ENCODE measurements around the gene EEF1B2.

EEF1B2 gene

GRCh38 chr2:206201075-206201848, 41.6 kb downstream of the EEF1B2 start:
- TF ChIP-seq EZH2phosphoT487 (IDR thresholded peaks at IDR 0.05; ENCODE audit: borderline replicate concordance), result no peak
- TF ChIP-seq, protein P1, sequence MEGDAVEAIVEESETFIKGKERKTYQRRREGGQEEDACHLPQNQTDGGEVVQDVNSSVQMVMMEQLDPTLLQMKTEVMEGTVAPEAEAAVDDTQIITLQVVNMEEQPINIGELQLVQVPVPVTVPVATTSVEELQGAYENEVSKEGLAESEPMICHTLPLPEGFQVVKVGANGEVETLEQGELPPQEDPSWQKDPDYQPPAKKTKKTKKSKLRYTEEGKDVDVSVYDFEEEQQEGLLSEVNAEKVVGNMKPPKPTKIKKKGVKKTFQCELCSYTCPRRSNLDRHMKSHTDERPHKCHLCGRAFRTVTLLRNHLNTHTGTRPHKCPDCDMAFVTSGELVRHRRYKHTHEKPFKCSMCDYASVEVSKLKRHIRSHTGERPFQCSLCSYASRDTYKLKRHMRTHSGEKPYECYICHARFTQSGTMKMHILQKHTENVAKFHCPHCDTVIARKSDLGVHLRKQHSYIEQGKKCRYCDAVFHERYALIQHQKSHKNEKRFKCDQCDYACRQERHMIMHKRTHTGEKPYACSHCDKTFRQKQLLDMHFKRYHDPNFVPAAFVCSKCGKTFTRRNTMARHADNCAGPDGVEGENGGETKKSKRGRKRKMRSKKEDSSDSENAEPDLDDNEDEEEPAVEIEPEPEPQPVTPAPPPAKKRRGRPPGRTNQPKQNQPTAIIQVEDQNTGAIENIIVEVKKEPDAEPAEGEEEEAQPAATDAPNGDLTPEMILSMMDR (conservative IDR thresholded peaks at IDR 0.05; ENCODE audit: low read length), result no peak
- H3K4me3 ChIP-seq (ENCODE audit: low read length, poor library complexity, severe bottlenecking), result no peak overlapping the region

DNA sequence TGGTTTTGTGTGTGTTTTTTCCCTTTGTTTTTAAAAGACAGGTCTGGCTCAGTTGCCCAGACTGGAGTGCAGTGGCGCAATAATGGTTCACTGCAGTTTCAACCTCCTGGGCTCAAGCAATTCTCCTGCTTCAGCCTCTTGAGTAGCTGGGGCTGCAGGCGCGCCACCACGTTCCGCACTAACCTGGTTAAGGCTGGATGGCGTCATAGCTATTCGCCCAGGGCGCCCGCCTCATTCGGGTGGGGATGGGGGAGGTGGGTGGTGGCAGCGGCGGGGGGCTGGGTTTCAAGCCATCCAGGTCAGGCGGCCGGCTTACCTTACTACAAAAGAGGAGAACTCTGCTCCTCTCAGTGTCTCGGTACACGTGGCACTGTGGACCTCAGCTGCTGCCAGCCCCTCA, 42.8 kb downstream of the EEF1B2 start:
- H3K79me2 ChIP-seq (ENCODE audit: insufficient read depth, low read length), result no peaks in the 10 kb centered on the region
- TF ChIP-seq, protein P1 (conservative IDR thresholded peaks at IDR 0.05; ENCODE audit: low read length), result no peak
- no peak for TF ChIP-seq EZH2phosphoT487 (IDR thresholded peaks at IDR 0.05; ENCODE audit: borderline replicate concordance)
- no peaks in the 10 kb centered on the region for H3F3A ChIP-seq (ENCODE audit: low read depth)
- H3K36me3 ChIP-seq (ENCODE audit: insufficient read depth, low read length), result no peaks in the 10 kb centered on the region
- no peak overlapping the region for H3K9ac ChIP-seq (ENCODE audit: low read depth, low read length, poor library complexity, severe bottlenecking)
- peaks cover 6% of the 10 kb centered on the region for H3K27me3 ChIP-seq (ENCODE audit: insufficient read depth, low read length, poor library complexity, severe bottlenecking)
- no peaks in the 10 kb centered on the region for H4K20me1 ChIP-seq (ENCODE audit: insufficient read depth, low read length, poor library complexity, severe bottlenecking)
- no peaks in the 10 kb centered on the region for H3K9me3 ChIP-seq (ENCODE audit: insufficient read depth, low read depth, low read length)
- no peaks in the 10 kb centered on the region for H3K9me2 ChIP-seq (replicated peaks; ENCODE audit: low read depth, low read length)
- H3K4me2 ChIP-seq (ENCODE audit: low read depth, low read length, poor library complexity, severe bottlenecking), result no peak overlapping the region
- peaks cover 3% of the 10 kb centered on the region for H3K4me1 ChIP-seq (ENCODE audit: insufficient read depth, low read length, poor library complexity, severe bottlenecking)
- H3K4me3 ChIP-seq (ENCODE audit: low read length, poor library complexity, severe bottlenecking), result no peak overlapping the region
- no peak overlapping the region for H2AFZ ChIP-seq (ENCODE audit: low read length)

More at GRCh38 chr2:206201075-206201848, 41.6 kb downstream of the EEF1B2 start:
- H3K27me3 ChIP-seq (ENCODE audit: insufficient read depth, low read length, poor library complexity, severe bottlenecking), result peaks cover 6% of the 10 kb centered on the region
- H3K9me2 ChIP-seq (replicated peaks; ENCODE audit: low read depth, low read length), result no peaks in the 10 kb centered on the region
- H3K4me2 ChIP-seq (ENCODE audit: low read depth, low read length, poor library complexity, severe bottlenecking), result no peak overlapping the region
- no peaks in the 10 kb centered on the region for H4K20me1 ChIP-seq (ENCODE audit: insufficient read depth, low read length, poor library complexity, severe bottlenecking)
- no peak overlapping the region for H2AFZ ChIP-seq (ENCODE audit: low read length)
- peaks cover 3% of the 10 kb centered on the region for H3K4me1 ChIP-seq (ENCODE audit: insufficient read depth, low read length, poor library complexity, severe bottlenecking)
- no peaks in the 10 kb centered on the region for H3K36me3 ChIP-seq (ENCODE audit: insufficient read depth, low read length)
- H3K9ac ChIP-seq (ENCODE audit: low read depth, low read length, poor library complexity, severe bottlenecking), result no peak overlapping the region
- H3K9me3 ChIP-seq (ENCODE audit: insufficient read depth, low read depth, low read length), result no peaks in the 10 kb centered on the region
- H3K79me2 ChIP-seq (ENCODE audit: insufficient read depth, low read length), result no peaks in the 10 kb centered on the region
- H3F3A ChIP-seq (ENCODE audit: low read depth), result no peaks in the 10 kb centered on the region

GRCh38 chr2:206203331-206203730, 43.6 kb downstream of the EEF1B2 start:
- Histone ChIP-seq H3K27me3 (ENCODE audit: insufficient read depth, low read length, poor library complexity, severe bottlenecking) (peaks cover 4% of the 10 kb centered on the region), H3K9ac (ENCODE audit: low read depth, low read length, poor library complexity, severe bottlenecking) (no peak overlapping the region), H4K20me1 (ENCODE audit: insufficient read depth, low read length, poor library complexity, severe bottlenecking) (no peaks in the 10 kb centered on the region), H2AFZ (ENCODE audit: low read length) (no peak overlapping the region), H3K36me3 (ENCODE audit: insufficient read depth, low read length) (no peaks in the 10 kb centered on the region), H3F3A (ENCODE audit: low read depth) (no peaks in the 10 kb centered on the region), H3K79me2 (ENCODE audit: insufficient read depth, low read length) (no peaks in the 10 kb centered on the region), H3K9me3 (ENCODE audit: insufficient read depth, low read depth, low read length) (no peaks in the 10 kb centered on the region), H3K4me1 (ENCODE audit: insufficient read depth, low read length, poor library complexity, severe bottlenecking) (peaks cover 3% of the 10 kb centered on the region), H3K4me3 (ENCODE audit: low read length, poor library complexity, severe bottlenecking) (no peak overlapping the region), H3K9me2 (replicated peaks; ENCODE audit: low read depth, low read length) (no peaks in the 10 kb centered on the region), H3K4me2 (ENCODE audit: low read depth, low read length, poor library complexity, severe bottlenecking) (no peak overlapping the region)
- TF ChIP-seq EZH2phosphoT487 (IDR thresholded peaks at IDR 0.05; ENCODE audit: borderline replicate concordance), result no peak
- TF ChIP-seq, protein P1 (conservative IDR thresholded peaks at IDR 0.05; ENCODE audit: low read length), result no peak

Measured in Loucy (cell line).